ENCODE results near the gene VPS37D.
"Not testable (repeated sequence)": the region's sequence is repeated elsewhere in the genome, so short reads cannot be mapped to it uniquely, and the experiment has no call there.

Gene VPS37D

GRCh38 chr7:73703757-73704639 is 36.4 kb downstream of the VPS37D start:
- no peaks in the 10 kb centered on the region for H3K9me3 ChIP-seq (ENCODE audit: control insufficient read depth, insufficient read depth, low read length)
- H3K4me3 ChIP-seq (ENCODE audit: low read depth, low read length): peak overlapping the region; percentile 46
- H3K36me3 ChIP-seq (ENCODE audit: control insufficient read depth, insufficient read depth, low read length): peaks cover 27% of the 10 kb centered on the region
- H3K4me1 ChIP-seq (ENCODE audit: control insufficient read depth, insufficient read depth, low read length): peaks cover 17% of the 10 kb centered on the region
- H3K27me3 ChIP-seq (ENCODE audit: control insufficient read depth, insufficient read depth, low read length): no peaks in the 10 kb centered on the region
- H3K9ac ChIP-seq (ENCODE audit: low read depth, low read length): peak overlapping the region; percentile 27

- peak overlapping the region; percentile 30 for H3K4me3 ChIP-seq (ENCODE audit: low read depth, low read length)
- H3K4me1 ChIP-seq (ENCODE audit: control insufficient read depth, insufficient read depth, low read length): peaks cover 17% of the 10 kb centered on the region
- no peaks in the 10 kb centered on the region for H3K9me3 ChIP-seq (ENCODE audit: control insufficient read depth, insufficient read depth, low read length)
- no peak overlapping the region for H3K9ac ChIP-seq (ENCODE audit: low read depth, low read length)
- H3K36me3 ChIP-seq (ENCODE audit: control insufficient read depth, insufficient read depth, low read length): peaks cover 20% of the 10 kb centered on the region
- H3K27me3 ChIP-seq (ENCODE audit: control insufficient read depth, insufficient read depth, low read length): no peaks in the 10 kb centered on the region
Observed at GRCh38 chr7:73704640-73705550, 37.3 kb downstream of the VPS37D start.

GRCh38 chr7:73705551-73705920 is 37.9 kb downstream of the VPS37D start:
- no peak overlapping the region for H3K9ac ChIP-seq (ENCODE audit: low read depth, low read length)
- H3K36me3 ChIP-seq (ENCODE audit: control insufficient read depth, insufficient read depth, low read length): peaks cover 16% of the 10 kb centered on the region
- no peak overlapping the region for H3K4me3 ChIP-seq (ENCODE audit: low read depth, low read length)
- H3K27me3 ChIP-seq (ENCODE audit: control insufficient read depth, insufficient read depth, low read length): no peaks in the 10 kb centered on the region
- peaks cover 17% of the 10 kb centered on the region for H3K4me1 ChIP-seq (ENCODE audit: control insufficient read depth, insufficient read depth, low read length)
- H3K9me3 ChIP-seq (ENCODE audit: control insufficient read depth, insufficient read depth, low read length): no peaks in the 10 kb centered on the region

- H3K4me3 ChIP-seq (ENCODE audit: low read depth, low read length): no peak overlapping the region
- no peaks in the 10 kb centered on the region for H3K9me3 ChIP-seq (ENCODE audit: control insufficient read depth, insufficient read depth, low read length)
- peaks cover 17% of the 10 kb centered on the region for H3K4me1 ChIP-seq (ENCODE audit: control insufficient read depth, insufficient read depth, low read length)
- no peak overlapping the region for H3K9ac ChIP-seq (ENCODE audit: low read depth, low read length)
- peaks cover 11% of the 10 kb centered on the region for H3K36me3 ChIP-seq (ENCODE audit: control insufficient read depth, insufficient read depth, low read length)
- H3K27me3 ChIP-seq (ENCODE audit: control insufficient read depth, insufficient read depth, low read length): no peaks in the 10 kb centered on the region
Observed at GRCh38 chr7:73706126-73707044, 38.8 kb downstream of the VPS37D start.

GRCh38 chr7:73707045-73707631 is 39.5 kb downstream of the VPS37D start:
- Histone ChIP-seq H3K9me3 (ENCODE audit: control insufficient read depth, insufficient read depth, low read length) (no peaks in the 10 kb centered on the region), H3K36me3 (ENCODE audit: control insufficient read depth, insufficient read depth, low read length) (peaks cover 6% of the 10 kb centered on the region), H3K4me3 (ENCODE audit: low read depth, low read length) (no peak overlapping the region), H3K27me3 (ENCODE audit: control insufficient read depth, insufficient read depth, low read length) (no peaks in the 10 kb centered on the region), H3K4me1 (ENCODE audit: control insufficient read depth, insufficient read depth, low read length) (peaks cover 19% of the 10 kb centered on the region), H3K9ac (ENCODE audit: low read depth, low read length) (no peak overlapping the region)

DNA sequence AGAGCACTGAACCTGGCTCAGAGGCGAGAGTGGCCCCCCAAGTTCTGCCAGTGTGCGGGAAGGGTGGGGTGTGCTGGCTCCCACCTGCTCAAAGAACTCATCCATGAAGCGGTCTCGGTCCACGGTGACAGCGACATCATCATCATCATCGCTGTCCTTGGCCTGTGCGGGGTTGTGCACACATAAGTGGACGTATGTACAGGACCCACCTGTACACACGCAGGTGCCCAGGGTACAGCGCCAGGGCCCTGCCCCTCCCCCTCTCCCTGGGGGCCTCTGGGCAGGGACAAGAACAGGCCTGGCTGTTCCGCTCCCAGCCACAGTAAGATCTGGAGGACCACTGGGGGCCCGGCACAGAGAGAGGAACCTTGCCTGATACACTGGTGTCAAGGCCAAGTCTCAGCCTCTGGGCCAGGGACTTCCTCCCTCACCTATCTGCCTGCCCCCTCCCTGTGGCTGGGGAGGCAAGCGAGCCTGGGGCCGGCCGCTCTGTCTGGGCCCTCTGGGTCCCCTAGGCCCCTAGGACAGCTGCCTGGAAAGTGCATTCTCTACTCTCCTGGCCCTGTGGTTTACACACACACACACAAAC is 41.4 kb downstream of the VPS37D start:
- no peaks in the 10 kb centered on the region for H3K27me3 ChIP-seq (ENCODE audit: control insufficient read depth, insufficient read depth, low read length)
- H3K36me3 ChIP-seq (ENCODE audit: control insufficient read depth, insufficient read depth, low read length): no peaks in the 10 kb centered on the region
- H3K4me3 ChIP-seq (ENCODE audit: low read depth, low read length): no peak overlapping the region
- H3K4me1 ChIP-seq (ENCODE audit: control insufficient read depth, insufficient read depth, low read length): peaks cover 13% of the 10 kb centered on the region
- H3K9ac ChIP-seq (ENCODE audit: low read depth, low read length): no peak overlapping the region
- H3K9me3 ChIP-seq (ENCODE audit: control insufficient read depth, insufficient read depth, low read length): no peaks in the 10 kb centered on the region

DNA sequence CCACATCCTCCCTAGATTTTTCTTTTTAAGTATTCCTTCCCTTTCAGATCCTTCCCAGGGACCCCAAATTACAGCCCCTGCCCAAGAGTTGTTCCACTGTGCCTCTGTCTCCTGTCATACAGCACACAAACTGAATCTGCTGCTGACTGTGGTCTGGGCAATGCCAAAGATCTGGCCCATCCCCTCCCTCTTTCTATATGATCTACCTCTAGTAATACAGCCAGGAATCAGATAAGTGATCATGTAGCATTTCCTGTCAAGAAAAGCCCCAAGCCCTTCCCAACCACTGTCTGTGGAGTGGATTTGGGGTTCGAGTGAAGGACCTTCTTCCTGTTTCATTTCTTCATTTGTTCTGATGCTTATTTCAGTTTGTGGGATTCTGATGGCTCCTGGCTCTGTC is 45.1 kb downstream of the VPS37D start:
- Histone ChIP-seq H3K27me3 (ENCODE audit: control insufficient read depth, insufficient read depth, low read length) (no peaks in the 10 kb centered on the region), H3K36me3 (ENCODE audit: control insufficient read depth, insufficient read depth, low read length) (peaks cover 2% of the 10 kb centered on the region), H3K9ac (ENCODE audit: low read depth, low read length) (no peak overlapping the region), H3K9me3 (ENCODE audit: control insufficient read depth, insufficient read depth, low read length) (no peaks in the 10 kb centered on the region), H3K4me1 (ENCODE audit: control insufficient read depth, insufficient read depth, low read length) (peaks cover 2% of the 10 kb centered on the region), H3K4me3 (ENCODE audit: low read depth, low read length) (no peak overlapping the region)

DNA sequence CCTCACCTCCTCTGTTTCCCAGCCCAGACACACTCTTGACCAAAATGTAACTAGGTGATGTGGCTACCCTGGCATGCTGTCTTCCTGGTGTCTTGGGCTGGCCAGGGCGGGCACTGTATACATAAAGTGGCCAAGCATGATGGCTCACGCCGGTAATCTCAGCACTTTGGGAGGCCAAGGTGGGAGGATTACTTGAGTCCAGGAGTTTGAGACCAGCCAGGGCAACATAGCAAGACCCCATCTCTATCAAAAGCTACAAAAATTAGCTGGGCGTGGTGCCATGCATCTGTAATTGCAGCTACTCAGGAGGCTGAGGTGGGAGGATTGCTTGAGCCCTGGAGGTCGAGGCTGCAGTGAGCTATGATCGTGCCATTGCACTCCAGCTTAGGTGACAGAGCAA is 45.7 kb downstream of the VPS37D start:
- not testable (repeated sequence) for H3K27me3 ChIP-seq (ENCODE audit: control insufficient read depth, insufficient read depth, low read length); H3K4me1 ChIP-seq (ENCODE audit: control insufficient read depth, insufficient read depth, low read length); H3K36me3 ChIP-seq (ENCODE audit: control insufficient read depth, insufficient read depth, low read length); H3K9me3 ChIP-seq (ENCODE audit: control insufficient read depth, insufficient read depth, low read length); H3K4me3 ChIP-seq (ENCODE audit: low read depth, low read length); H3K9ac ChIP-seq (ENCODE audit: low read depth, low read length)

DNA sequence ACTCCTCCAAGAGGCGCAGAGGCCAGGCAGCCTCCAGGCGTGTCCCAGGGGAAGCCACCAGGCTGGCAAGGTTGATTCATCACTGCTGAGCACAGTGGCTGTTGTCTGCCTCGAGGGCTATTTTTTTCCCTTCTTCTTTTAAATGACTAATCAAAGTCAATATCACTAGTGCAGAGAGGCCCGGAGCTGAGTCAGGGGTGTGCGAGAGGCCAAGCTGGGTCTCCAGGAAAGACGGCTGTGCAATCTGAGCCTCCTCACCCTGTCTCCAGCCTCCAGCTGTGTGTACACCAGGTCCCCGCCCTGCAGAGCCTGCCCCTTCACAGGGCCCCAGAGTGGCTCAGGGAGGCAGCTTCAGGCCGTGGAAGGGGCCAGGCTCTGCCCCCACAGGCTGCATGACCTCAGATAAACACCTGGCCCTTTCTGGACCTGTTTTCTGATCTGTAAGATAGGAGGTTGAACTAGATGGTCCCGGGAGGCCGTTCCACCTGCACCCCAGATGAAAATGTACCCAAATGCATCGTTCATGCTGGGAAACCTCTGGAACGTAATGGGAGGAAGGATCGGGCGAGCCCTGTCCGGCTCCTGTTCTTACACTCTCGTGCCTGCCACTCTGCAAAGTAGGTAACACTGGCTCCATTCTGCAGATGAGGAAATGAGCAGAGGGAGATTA is 48.2 kb downstream of the VPS37D start:
- H3K27me3 ChIP-seq (ENCODE audit: control insufficient read depth, insufficient read depth, low read length): peaks cover 9% of the 10 kb centered on the region
- H3K4me1 ChIP-seq (ENCODE audit: control insufficient read depth, insufficient read depth, low read length): peaks cover 2% of the 10 kb centered on the region
- peaks cover 2% of the 10 kb centered on the region for H3K36me3 ChIP-seq (ENCODE audit: control insufficient read depth, insufficient read depth, low read length)
- H3K9ac ChIP-seq (ENCODE audit: low read depth, low read length): no peak overlapping the region
- H3K4me3 ChIP-seq (ENCODE audit: low read depth, low read length): no peak overlapping the region
- no peaks in the 10 kb centered on the region for H3K9me3 ChIP-seq (ENCODE audit: control insufficient read depth, insufficient read depth, low read length)

DNA sequence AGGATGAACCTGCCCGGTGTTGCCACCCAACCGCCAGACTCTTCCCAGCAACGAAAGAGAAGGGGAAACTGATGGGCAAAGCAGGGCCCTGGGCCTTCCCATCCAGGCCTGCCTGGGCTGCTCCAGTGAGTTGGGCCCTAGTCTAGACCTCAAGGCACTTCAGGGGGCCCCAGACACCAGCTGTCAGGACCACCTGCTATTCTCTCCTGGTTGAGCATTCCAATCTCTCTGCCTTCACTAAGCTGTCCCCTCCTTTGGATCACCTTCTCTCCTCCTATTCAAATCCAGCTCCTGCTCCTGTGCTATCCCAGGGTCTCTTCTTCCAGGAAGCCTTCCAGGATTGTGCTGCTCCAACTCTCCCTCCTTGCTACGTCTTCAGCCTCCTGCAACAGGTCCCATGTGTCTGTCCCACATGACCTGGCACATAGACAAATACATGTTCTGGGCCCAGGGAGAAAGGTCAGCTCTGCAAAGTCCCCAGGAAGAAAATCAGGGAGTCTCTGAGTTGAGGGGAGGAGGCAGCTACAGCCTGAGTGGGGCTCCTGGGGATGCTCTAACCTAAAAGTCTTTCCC is 48.8 kb downstream of the VPS37D start:
- Histone ChIP-seq H3K36me3 (ENCODE audit: control insufficient read depth, insufficient read depth, low read length) (peaks cover 2% of the 10 kb centered on the region), H3K27me3 (ENCODE audit: control insufficient read depth, insufficient read depth, low read length) (peaks cover 12% of the 10 kb centered on the region), H3K9me3 (ENCODE audit: control insufficient read depth, insufficient read depth, low read length) (no peaks in the 10 kb centered on the region), H3K4me3 (ENCODE audit: low read depth, low read length) (no peak overlapping the region), H3K4me1 (ENCODE audit: control insufficient read depth, insufficient read depth, low read length) (peaks cover 2% of the 10 kb centered on the region), H3K9ac (ENCODE audit: low read depth, low read length) (no peak overlapping the region)
